ENCODE measurements around the gene PPP1R16B.

GRCh38 chr20:38859070-38859690 lies 53.7 kb downstream of the PPP1R16B start:
- no peak for TF ChIP-seq POLR2AphosphoS5 (IDR thresholded peaks at IDR 0.05; ENCODE audit: low read depth, low read length)
- TF ChIP-seq TAF1 (IDR thresholded peaks at IDR 0.05; ENCODE audit: borderline replicate concordance, insufficient read depth, low read length): no peak
- no peak for TF ChIP-seq REST (IDR thresholded peaks at IDR 0.05; ENCODE audit: insufficient read depth in 1 of 2, low read depth in 2 of 2, low read length in 2 of 2)
